Smooth muscle cell (in vitro differentiated cells): ENCODE measurements around the gene SCGB1A1. TPM values are rescaled to one million over a fixed set of nuclear protein-coding genes. Genes with fewer than 3 reads are reported as not detected.

Source experiments
- DNase-seq: peaks from one replicate; lab custom pipeline; 2025; ENCODE audit not compliant: unreplicated experiment; lab: John Stamatoyannopoulos, UW
- H2AFZ ChIP-seq: fragments of 200-600 bp; sonication (generic); 2 replicates; pipeline ENCODE4 v1.6.0; 2016; ENCODE audit warnings: antibody characterized with exemption, low read depth, mild to moderate bottlenecking
- H3F3A ChIP-seq: fragments of 200-600 bp; sonication (generic); 2 replicates; pipeline ENCODE4 v1.6.0; 2017; ENCODE audit warnings: antibody characterized with exemption, low read depth
- H3K27ac ChIP-seq: fragments of 200-600 bp; sonication (generic); 2 replicates; pipeline ENCODE4 v1.5.1; 2016; ENCODE audit warnings: low read depth, mild to moderate bottlenecking
- H3K27me3 ChIP-seq: fragments of 200-600 bp; sonication (generic); 2 replicates; pipeline ENCODE4 v1.6.1; 2016; ENCODE audit warnings: low read depth, mild to moderate bottlenecking
- H3K36me3 ChIP-seq: fragments of 200-600 bp; sonication (generic); 2 replicates; pipeline ENCODE4 v1.5.1; 2016; ENCODE audit warnings: low read depth
- H3K4me1 ChIP-seq: fragments of 200-600 bp; sonication (generic); 2 replicates; pipeline ENCODE4 v1.5.1; 2016; ENCODE audit warnings: low read depth
- H3K4me2 ChIP-seq: fragments of 200-600 bp; sonication (generic); 2 replicates; pipeline ENCODE4 v1.6.0; 2016; ENCODE audit warnings: mild to moderate bottlenecking
- H3K4me3 ChIP-seq: fragments of 200-600 bp; sonication (generic); 2 replicates; pipeline ENCODE4 v1.5.1; 2016; ENCODE audit warnings: mild to moderate bottlenecking
- H3K79me2 ChIP-seq: fragments of 200-600 bp; sonication (generic); 2 replicates; pipeline ENCODE4 v1.6.0; 2016; ENCODE audit warnings: low read depth, mild to moderate bottlenecking
- H3K9ac ChIP-seq: fragments of 200-600 bp; sonication (generic); 2 replicates; pipeline ENCODE4 v1.6.0; 2016; ENCODE audit warnings: low read depth
- H3K9me3 ChIP-seq: fragments of 200-600 bp; sonication (generic); replicated peaks from 2 replicates; pipeline ENCODE4 v1.5.1; 2016; ENCODE audit warnings: low read depth
- H4K20me1 ChIP-seq: fragments of 200-600 bp; sonication (generic); 2 replicates; pipeline ENCODE4 v1.6.0; 2016; ENCODE audit warnings: low read depth
- WGBS: methylation state at CpG from one replicate; pipeline ENCODE4 v1.1.7; 2016; ENCODE audit warnings: low lambda C conversion rate; 5-methylcytosine and 5-hydroxymethylcytosine counted together
- polyA plus RNA-seq: library from polyadenylated mRNA; unstranded; fragments of >200 nt; fragmentation: Nextera tagmentation; extraction: Ambion mirVana; gene quantifications from 2 replicates; pipeline ENCODE4 v1.2.1, GENCODE V29; 2016
- total RNA-seq: library from RNA; depleted of rRNA; stranded (reverse); fragments of >200 nt; gene quantifications from 2 replicates; pipeline ENCODE4 v1.2.3, GENCODE V29; 2014
- TF ChIP-seq, protein P1 (sequence below): fragments of 200-600 bp; sonication (generic); IDR thresholded peaks from 2 replicates; pipeline ENCODE4 v1.5.1; 2017; ENCODE audit warnings: borderline replicate concordance, mild to moderate bottlenecking, antibody characterized with exemption; ENCODE audit not compliant: insufficient read depth, poor library complexity, severe bottlenecking

Gene SCGB1A1
- total and polyA plus RNA-seq, 2 experiments from 2014 or later = not detected

DNA sequence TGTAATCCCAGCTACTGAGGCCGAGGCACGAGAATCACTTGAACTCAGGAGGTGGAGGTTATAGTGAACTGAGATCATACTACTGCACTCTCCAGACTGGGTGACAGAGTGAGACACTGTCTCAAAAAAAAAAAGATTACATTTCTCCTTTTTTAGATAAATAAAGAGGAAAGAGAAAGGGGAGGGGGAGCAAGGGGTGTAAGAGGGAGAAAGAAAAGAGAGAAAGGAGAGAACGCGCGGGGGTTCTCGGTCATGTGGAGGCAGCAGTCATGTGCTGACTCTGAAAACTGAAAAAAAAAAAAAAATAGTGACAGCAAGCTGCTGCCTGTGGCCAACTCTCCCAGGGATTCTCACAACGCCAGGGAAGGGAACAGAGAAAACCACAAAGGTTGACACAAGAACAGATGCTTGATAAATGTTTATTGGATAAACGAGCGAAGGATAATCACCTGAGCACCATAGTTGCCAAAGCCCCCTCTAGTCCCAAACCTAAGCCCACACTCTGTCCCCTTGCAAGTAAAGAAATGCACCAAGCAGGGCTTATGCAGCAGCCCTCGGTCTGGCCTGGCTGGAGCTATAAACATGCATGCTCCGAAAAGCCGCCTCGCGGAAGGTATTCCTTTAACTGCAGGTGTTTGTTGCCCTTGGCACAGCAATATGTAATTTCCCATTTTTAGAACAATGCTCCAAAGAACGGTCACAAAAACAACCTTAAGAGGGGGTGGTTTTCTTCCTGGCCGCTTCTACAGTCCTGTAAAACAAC is 14.5 kb downstream of the SCGB1A1 start:
- no peak overlapping the region for H2AFZ ChIP-seq
- H3K4me2 ChIP-seq = no peak overlapping the region
- no peak overlapping the region for H3K27ac ChIP-seq
- WGBS = 76% methylated on average over 16 of the region's 16 CpGs
- TF ChIP-seq, protein P1, sequence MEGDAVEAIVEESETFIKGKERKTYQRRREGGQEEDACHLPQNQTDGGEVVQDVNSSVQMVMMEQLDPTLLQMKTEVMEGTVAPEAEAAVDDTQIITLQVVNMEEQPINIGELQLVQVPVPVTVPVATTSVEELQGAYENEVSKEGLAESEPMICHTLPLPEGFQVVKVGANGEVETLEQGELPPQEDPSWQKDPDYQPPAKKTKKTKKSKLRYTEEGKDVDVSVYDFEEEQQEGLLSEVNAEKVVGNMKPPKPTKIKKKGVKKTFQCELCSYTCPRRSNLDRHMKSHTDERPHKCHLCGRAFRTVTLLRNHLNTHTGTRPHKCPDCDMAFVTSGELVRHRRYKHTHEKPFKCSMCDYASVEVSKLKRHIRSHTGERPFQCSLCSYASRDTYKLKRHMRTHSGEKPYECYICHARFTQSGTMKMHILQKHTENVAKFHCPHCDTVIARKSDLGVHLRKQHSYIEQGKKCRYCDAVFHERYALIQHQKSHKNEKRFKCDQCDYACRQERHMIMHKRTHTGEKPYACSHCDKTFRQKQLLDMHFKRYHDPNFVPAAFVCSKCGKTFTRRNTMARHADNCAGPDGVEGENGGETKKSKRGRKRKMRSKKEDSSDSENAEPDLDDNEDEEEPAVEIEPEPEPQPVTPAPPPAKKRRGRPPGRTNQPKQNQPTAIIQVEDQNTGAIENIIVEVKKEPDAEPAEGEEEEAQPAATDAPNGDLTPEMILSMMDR = no peak
- H4K20me1 ChIP-seq = no peaks in the 10 kb centered on the region
- no peaks in the 10 kb centered on the region for H3K27me3 ChIP-seq
- no peak for DNase-seq
- H3K4me3 ChIP-seq = no peak overlapping the region
- no peaks in the 10 kb centered on the region for H3K9me3 ChIP-seq
- no peaks in the 10 kb centered on the region for H3K79me2 ChIP-seq
- H3K36me3 ChIP-seq = no peaks in the 10 kb centered on the region
- H3K9ac ChIP-seq = no peak overlapping the region
- H3K4me1 ChIP-seq = no peaks in the 10 kb centered on the region
- H3F3A ChIP-seq = peaks cover 14% of the 10 kb centered on the region

DNA sequence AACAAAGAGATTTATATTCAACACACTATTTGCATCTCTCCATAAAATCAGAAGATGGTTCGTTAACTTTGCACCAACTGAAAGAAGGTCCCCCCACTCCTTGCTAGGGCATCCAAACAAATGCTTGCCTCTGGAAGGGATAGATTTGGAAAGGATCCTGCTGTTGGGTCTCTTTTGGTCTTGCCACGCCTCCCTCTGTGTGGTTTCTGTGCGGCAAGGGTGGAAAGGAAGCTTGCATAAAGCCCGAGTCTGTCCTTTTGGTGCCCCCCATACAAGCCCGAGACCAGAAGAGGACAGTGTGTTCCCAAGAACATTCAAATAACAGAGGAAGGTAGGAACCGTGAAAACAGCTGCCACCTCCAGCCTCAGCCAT is 15.1 kb downstream of the SCGB1A1 start:
- WGBS = 92% methylated on average over 6 of the region's 6 CpGs
- H3K27ac ChIP-seq = no peak overlapping the region

DNA sequence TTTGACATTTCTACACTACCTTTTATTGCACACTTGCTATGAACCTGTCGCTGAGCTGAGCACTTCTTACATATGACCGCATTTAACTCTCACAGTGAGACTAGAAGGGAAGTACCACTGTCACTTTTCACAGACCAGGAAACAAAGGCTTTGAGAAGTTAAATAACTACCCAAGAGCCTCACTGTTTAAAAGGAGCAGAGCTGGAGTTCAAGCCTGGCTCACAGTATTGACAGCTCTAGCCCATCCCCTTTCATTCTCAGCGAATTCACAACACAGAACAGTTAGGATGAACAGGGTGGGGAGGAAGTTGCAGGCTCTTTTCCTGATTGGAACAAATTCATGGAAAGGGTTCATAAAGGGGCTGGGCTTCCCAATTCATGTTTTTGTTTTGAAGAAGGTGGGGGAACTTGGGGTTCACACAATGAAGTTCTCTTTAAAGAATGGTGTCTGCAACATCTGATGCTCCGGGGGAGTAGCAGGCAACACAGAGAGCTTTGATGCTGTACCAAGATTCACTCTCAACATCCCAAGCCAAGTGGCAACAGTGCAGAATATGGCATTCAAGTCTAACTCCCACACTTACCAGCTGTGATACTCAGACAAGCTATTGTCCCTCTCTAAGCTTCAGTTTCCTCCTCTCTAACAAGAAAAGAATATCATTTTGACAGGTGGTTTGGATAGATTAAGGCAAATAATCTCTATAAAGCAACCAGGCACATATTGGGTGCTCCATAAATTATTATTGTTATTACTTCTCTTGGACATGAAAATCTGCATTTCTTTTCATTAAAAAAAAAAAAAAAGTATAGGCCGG is 17.2 kb downstream of the SCGB1A1 start:
- no peaks in the 10 kb centered on the region for H3K9me3 ChIP-seq
- 90% methylated on average over 5 of the region's 5 CpGs for WGBS
- no peaks in the 10 kb centered on the region for H4K20me1 ChIP-seq
- no peaks in the 10 kb centered on the region for H3K4me1 ChIP-seq
- no peak overlapping the region for H3K27ac ChIP-seq
- no peak overlapping the region for H2AFZ ChIP-seq
- peaks cover 5% of the 10 kb centered on the region for H3F3A ChIP-seq
- no peaks in the 10 kb centered on the region for H3K36me3 ChIP-seq
- no peak overlapping the region for H3K4me2 ChIP-seq
- no peaks in the 10 kb centered on the region for H3K79me2 ChIP-seq
- no peak overlapping the region for H3K9ac ChIP-seq
- H3K27me3 ChIP-seq = no peaks in the 10 kb centered on the region
- no peak overlapping the region for H3K4me3 ChIP-seq
- no peak for DNase-seq
- TF ChIP-seq, protein P1 = no peak

More for the DNA sequence above, 15.1 kb downstream of the SCGB1A1 start:
- Histone ChIP-seq H3K36me3 (no peaks in the 10 kb centered on the region), H3K4me1 (no peaks in the 10 kb centered on the region), H3F3A (peaks cover 14% of the 10 kb centered on the region), H2AFZ (no peak overlapping the region), H4K20me1 (no peaks in the 10 kb centered on the region), H3K9me3 (no peaks in the 10 kb centered on the region), H3K4me3 (no peak overlapping the region), H3K4me2 (no peak overlapping the region), H3K9ac (no peak overlapping the region), H3K79me2 (no peaks in the 10 kb centered on the region), H3K27me3 (no peaks in the 10 kb centered on the region)
- TF ChIP-seq, protein P1 = no peak
- DNase-seq = no peak
